Limb (tissue), 2 donors: Measurements from ENCODE around the gene POLR1A.
A peak's percentile ranks its signal among the peaks of the same experiment; 100 is the strongest.

ENCODE experiments used
- DNase-seq, 2 donors: peaks; one replicate each; pipeline ENCODE4 v3.0.0-alpha.2; 2016; ENCODE audit errors: extremely low spot score in 2 of 2

POLR1A gene

DNA sequence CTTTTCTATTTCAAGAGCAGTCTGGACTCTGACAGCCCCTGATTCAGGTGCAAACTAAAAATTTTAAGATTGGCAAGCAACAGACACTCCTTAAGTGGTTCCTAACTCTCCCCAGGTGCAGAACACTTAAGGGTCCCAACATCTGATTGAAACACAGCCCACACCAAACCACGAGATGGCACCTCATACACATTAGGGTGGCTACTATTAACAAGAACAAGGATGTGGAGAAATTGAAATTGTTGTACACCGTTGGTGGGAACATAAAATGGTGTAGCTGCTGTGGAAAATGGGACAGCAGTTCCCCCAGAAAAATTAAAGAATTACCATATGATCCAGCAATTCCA lies 82.3 kb downstream of the POLR1A start:
- no peak for DNase-seq

DNA sequence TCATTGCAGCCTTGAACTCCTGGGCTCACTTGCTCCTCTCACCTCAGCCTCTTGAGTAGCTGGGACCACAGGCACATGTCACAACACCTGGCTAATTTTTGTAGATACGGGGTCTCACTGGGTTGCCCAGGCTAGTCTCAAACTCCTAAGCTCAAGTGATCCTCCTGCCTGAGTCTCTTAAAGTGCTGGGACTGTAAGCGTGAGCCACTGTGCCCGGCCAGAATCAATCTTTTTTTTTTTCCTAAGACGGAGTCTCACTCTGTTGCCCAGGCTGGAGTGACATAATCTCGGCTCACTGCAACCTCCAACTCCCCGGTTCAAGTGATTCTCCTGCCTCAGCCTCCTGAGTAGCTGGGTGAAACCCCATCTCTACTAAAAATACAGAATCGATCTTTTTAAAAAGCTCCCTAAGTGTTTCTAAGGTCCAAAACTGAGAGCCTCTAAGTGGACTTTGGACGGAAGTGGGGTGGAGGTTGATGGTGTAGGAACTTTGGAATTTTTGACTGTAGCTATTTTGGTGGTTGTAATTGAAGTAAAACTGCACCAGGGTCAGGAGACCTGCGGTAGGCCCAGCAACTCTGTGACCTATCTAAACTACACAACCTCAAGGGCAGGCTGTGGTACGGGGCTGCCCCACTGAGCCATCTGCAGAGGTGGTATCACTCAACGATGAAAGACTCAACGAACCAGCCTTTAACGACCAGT lies 82.9 kb downstream of the POLR1A start:
- no peak for DNase-seq

- no peak for DNase-seq
These were observed 84.0 kb downstream of the POLR1A start for GRCh38 chr2:86021396-86022378.

DNA sequence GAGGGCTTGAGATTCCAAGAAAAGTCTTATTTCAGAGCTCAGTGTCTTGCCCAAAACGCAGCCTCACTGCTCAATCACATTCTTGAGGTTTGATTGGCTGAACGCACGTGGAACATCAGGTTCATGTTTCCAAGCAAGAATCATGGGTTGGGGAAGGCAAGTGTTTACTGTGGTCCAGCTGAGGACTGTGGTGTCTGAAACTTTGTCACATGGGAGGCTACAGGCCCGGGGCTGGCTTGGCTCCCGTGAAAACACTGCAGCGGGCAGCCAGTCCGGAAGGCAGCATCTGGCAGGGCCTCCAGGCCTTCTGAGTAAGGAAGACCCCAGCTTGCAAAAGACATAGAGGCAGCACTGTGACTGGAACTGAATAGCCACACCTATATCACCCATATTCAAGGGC lies 84.7 kb downstream of the POLR1A start:
- DNase-seq: peak; percentile 38 to 61

DNA sequence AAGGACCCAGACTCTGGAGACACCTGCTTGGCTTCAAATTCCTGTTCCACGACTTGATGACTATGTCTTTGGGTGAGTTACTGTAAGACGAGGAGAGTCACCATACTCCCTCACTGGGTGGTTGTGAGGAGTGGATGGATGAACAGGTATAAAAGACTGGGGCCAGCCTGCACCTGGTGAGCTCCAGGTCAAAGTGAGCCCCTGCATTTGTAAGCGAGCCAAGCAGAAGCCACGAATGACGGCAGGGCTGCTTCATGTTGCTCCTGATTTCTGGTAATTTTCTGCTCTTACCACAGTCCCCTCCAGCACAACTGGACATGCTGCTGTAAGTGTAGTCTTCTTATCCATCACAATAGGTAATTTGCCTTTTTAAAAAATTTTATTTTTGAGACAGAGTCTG lies 86.6 kb downstream of the POLR1A start:
- DNase-seq: no peak

DNA sequence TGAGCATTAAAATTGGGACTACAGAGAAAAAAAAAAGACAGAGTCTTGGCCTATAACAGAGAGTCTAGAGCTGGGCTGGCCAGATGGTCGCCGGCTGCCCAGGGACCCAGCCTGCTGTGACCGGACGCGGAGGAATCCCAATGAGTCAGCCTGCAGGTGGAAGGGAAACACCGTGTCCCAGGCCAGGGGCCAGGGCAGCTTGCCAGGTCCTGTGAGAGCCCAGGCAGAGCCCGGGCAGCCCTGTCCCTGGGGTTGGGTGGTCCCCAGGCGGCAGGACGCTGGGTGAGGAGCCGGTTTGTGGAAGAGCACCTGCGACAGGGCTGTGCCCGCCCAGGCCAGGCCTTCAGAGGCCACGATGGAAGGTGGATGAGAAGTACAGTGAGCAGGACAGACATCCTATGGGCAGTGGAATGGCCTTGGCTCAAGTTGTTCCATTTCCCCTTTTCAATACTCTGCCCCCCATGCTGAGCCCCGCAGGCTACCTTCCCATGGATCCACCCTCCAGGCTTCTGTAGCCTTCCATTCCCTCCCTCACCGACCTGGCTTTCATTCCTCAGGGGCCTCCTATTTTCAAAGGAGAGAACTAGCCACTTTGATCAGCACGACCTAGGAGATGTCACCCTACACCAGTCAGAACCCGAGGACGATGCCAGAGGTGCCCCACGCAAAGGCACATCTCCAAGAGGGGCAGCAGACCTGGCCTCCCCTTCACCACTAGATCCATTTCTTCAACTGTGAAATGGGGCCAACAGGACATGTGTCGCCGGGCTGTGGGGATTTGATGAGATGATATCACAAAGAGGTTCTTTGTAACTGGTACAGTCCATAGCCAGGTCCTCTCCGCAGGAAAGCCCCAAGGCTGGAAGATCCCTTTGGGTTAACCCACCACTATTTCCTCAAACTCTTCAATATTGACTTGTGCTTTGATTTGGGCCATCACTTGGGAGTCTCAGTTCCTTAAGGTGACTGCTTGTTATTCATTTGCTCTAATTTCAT lies 87.5 kb downstream of the POLR1A start:
- peak in 1 of 2 donors; percentile 34 for DNase-seq

- DNase-seq: peak in 1 of 2 donors; percentile 11
These were observed 89.1 kb downstream of the POLR1A start for GRCh38 chr2:86016581-86016980.

DNA sequence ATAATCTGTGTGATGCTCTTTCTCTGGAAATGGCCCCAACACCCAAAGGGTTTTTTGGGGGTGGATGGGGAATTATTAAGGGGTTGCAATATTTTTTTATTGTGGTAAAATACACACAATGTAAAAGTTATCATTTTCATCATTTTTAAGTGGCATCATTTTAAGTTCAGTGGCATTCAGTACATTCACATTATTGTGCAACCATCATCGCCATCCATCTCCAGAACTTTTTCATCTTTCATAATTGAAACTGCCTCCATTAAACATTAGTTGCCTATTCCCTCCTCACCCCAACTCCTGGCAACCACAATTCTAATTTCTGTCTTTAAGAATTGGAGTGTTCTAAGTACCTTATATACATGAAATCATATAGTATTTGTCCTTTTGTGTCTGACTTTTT lies 90.0 kb downstream of the POLR1A start:
- DNase-seq: no peak

DNA sequence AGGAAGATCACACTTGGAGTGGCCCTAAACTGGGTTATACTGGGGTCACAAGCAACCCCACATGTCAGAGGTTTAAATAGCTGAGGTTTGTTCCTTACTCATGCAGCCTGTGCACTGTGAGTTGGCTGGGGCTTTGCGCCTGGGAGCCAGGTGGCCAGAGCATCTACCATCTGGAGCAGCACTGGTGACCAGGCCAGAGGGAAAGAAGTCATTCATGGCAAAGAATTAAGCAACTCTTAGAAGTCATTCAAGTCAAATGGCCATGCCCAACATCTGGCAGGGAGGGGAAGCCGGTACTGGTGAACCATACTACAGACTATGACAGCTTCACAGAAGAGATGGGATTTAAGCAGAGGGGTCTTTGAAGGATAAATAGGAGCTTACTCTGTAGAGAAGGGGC lies 90.7 kb downstream of the POLR1A start:
- DNase-seq: peak in 1 of 2 donors; percentile 4

DNA sequence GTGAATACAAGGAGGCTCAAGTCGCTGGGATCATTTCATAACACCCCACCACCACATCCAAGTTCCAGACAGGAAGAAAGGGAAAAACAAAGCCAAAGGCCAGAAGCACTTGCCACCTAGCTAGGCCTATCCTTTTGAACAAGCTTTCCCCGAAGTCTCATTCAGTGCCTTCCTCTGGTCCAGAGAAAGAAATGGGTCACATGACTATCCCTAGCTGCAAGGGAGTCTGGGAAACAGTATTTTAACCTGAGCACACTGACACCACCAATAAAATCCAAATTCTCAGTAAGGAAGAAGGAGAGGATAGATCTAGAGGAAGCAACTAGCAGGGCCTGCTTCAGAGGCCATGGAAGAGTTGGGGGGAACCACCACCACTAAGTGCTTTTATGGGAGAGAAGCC lies 91.2 kb downstream of the POLR1A start:
- DNase-seq: no peak

GRCh38 chr2:86012007-86012712 lies 93.5 kb downstream of the POLR1A start:
- peak in 1 of 2 donors; percentile 26 for DNase-seq

- DNase-seq: peak in 1 of 2 donors; percentile 27
These were observed 94.2 kb downstream of the POLR1A start for GRCh38 chr2:86011449-86011941.

- no peak for DNase-seq
These were observed 95.6 kb downstream of the POLR1A start for GRCh38 chr2:86010083-86010482.

GRCh38 chr2:86006524-86006923 lies 99.2 kb downstream of the POLR1A start:
- no peak for DNase-seq

GRCh38 chr2:86003967-86004366 lies 101.7 kb downstream of the POLR1A start:
- no peak for DNase-seq

DNA sequence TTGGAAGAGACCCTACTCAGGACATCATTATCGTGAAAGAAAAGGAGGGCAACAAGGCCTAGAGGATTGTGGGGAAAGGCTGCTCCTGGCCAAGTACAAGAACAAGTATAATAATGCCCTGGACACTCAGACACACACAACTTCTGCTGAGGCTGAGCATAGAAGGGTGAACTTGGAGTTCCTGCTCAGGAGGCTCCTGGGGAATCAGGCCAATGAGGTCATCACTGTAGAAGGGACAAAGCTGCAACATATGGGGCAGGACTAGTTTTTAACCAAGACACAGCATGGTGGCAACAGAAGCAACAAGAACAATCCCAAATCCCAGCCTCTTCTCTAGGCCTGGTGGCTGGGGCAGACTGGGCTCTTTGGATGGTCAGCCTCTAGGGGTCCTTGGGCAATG lies 102.6 kb downstream of the POLR1A start:
- DNase-seq: no peak

DNA sequence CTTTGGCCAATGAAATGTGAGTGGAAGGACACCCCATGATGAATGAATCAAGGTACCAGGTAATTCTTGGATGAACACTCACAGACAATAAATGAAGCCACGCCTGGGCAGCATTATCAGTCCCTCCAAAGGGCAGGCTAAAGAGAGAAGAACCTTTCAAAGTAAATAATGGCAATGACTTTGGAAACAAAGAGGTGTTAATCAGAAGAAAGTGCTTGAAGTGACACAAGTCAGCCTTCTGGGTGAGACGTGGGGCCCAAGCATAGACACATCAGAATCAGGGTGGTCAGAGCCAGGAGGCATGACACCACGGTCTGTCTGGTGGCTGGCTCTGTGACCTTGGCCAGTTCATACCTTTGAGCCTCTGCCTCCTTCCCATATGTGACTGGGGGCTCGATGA lies 103.3 kb downstream of the POLR1A start:
- no peak for DNase-seq

- DNase-seq: peak in 1 of 2 donors; percentile 12
These were observed 104.4 kb downstream of the POLR1A start for GRCh38 chr2:86001326-86001725.

DNA sequence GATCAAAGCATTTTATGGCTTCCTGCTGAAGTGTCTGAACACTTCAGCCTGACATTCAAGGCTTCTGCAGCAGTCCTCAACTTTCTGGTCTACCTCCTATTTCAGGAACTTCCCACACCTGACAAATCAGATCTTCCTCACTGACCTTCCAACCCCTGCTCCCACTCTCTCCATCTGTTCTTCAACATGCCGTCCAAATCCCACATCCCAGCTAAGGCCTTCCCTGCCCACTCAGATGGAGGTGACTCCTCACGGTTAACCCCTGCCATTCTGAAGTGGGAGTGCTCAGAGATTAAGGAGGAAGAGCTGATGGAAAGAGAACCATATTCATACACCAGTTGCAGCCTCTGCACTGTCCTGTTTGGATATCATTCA lies 104.8 kb downstream of the POLR1A start:
- no peak for DNase-seq

GRCh38 chr2:86000131-86000937 lies 105.4 kb downstream of the POLR1A start:
- DNase-seq: peak in 1 of 2 donors; percentile 7
